NCI-H1417 (cell line): Measurements from ENCODE around the gene STXBP5.

Experiments
- DNase-seq, 3 experiments: peaks; one replicate each; lab custom pipeline; 2025; lab: John Stamatoyannopoulos, UW

Gene STXBP5

GRCh38 chr6:147204060-147204785 is at the start of gene STXBP5:
Gene STXBP5 (plus strand): TSS chr6:147204417. CDS start chr6:147204533, 116 bp downstream.
- peak; percentile 53 to 82 (median 80) for DNase-seq

- peak in 2 of 3 experiments; percentile 73 to 92 for DNase-seq
These were observed 49.8 kb upstream of the STXBP5 start for GRCh38 chr6:147154454-147154853.

GRCh38 chr6:147156218-147156617 is 48.0 kb upstream of the STXBP5 start:
- DNase-seq, result peak in 1 of 3 experiments; percentile 29

DNA sequence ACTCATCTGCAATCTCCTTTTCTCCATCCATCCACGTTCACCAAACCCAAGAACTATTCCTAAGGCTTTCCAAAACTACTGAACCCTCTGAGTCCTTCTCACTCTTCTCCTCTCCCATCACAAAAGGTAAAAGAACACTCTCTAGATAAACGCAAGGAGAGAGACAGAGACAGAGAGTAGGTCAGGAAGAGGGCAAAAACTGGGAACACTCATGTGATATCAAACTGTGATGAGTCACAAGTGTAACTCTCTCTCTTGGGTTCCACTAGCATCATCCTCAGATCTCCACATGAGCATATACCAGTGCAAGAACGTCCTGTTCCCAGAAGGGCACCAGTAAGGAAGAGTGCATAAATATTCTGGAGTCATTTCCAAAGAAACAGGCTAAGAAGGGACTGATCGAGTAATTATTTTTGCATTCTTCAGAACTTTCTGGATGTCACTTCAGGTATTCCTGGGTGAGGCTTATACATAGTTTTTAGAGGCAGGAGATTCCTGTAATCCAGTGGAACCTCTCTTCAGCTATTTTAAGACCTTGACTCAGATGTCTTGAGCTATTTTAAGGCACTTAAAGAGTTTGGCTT is 47.3 kb upstream of the STXBP5 start:
- DNase-seq, result no peak

GRCh38 chr6:147157930-147158329 is 46.3 kb upstream of the STXBP5 start:
- DNase-seq, result no peak

GRCh38 chr6:147158881-147159280 is 45.3 kb upstream of the STXBP5 start:
- no peak for DNase-seq

- DNase-seq, result no peak
These were observed 44.5 kb upstream of the STXBP5 start for GRCh38 chr6:147159536-147160374.

DNA sequence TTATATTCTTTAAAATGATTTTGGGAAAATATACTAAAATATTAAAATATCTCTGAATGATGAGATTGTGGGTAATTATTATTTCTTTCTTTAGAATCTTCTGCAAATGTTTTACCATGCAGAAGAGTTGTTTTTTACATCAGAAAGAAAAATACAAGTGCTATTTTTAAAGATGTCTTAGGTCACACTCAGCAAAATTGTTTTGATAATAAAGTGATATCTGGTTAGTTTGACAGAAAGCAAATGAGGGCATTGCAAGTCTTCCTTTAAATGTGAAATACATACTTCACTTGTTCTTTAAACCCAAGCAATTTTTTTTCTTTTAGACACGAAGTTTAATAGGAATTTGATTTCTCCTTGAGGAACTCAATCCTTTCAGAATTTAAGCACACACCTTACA is 43.6 kb upstream of the STXBP5 start:
- DNase-seq, result no peak

- no peak for DNase-seq
These were observed 42.8 kb upstream of the STXBP5 start for GRCh38 chr6:147161253-147161973.

GRCh38 chr6:147161974-147162495 is 42.2 kb upstream of the STXBP5 start:
- DNase-seq, result peak in 2 of 3 experiments; percentile 34 to 61

DNA sequence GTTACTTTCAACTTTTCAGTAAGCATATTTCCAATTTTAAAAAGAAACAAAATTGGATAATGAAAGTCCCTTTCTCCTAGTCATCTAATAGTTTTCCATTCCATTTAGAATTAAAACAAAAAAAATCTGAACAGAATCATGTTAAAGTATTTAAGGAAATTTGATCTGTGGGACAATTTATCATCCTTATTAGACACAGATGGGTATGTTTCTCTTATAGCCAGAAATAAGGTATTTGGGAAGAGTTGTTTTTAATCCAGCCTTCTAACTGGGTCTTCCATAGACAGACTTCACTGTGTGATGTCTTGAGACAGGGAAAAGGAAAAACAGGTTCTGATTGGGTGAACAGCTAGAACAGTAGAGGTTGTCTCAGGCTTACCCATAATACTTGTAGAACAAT is 39.5 kb upstream of the STXBP5 start:
- DNase-seq, result no peak

DNA sequence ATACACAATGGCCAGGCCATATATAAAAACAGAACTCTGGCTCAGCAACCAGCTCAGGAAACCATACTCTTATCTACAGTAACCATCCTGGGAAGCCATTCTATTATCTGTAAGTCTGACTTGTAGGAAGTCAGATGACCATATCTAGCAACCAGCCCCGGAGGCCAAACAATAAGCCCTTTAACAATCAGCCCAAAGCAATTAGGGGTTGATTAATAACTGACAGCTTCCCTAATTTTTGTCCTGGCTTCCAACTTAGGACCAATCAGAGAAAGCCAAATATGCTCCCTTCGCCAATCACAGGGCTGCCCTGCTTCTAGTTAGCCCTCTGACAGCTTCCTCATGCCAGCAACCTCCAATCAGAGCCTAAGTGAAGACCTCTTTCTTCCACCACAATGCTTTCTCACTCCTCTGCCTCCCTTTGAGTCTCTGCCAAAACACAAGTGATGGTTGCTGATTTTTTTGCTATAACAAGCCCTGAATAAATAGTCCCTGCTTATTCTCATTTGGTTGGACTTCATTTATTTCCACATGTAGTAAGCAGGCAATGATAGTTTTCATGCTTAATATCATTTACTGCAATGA is 37.8 kb upstream of the STXBP5 start:
- DNase-seq, result peak in 2 of 3 experiments; percentile 33 to 75

- DNase-seq, result no peak
These were observed 37.2 kb upstream of the STXBP5 start for GRCh38 chr6:147166992-147167391.

GRCh38 chr6:147167576-147168461 is 36.4 kb upstream of the STXBP5 start:
- DNase-seq, result no peak

DNA sequence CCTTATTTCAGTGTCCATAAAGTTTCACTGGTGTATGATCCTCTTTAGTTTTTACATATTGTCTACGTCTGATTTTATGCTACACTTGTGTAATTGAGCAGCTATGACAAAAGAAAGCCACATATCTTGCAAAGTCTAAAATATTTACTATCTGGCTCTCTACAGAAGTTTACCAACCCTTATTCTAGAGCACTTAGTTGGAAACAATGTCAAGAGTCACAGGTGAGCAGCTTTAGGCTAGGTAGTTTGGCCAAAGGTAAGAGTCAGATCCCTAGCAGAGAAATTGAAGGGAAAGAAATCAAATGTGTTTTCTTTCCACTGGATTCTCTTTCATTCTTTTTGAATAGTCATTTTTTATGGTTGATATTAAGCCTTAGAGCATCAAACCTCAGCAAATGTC is 34.7 kb upstream of the STXBP5 start:
- DNase-seq, result no peak

GRCh38 chr6:147170269-147170668 is 33.9 kb upstream of the STXBP5 start:
- DNase-seq, result no peak

DNA sequence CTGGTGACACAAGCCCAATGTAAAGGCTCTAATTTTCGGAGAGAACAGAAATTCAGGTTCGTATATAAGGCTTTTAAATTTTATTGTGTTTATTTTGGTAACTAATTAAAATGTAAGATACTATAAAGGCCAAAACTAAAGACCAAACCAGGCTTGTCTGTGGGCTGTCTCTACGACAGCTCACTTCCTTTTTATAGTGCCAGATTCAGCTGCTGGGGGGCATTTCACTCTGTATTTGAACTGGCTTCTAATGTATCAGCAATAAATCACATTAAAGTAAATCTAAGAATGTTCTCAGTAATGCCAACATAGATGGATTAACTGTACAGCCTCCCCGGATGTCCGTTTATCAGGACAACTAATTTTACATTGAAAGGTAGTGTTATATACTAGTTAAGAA is 31.1 kb upstream of the STXBP5 start:
- DNase-seq, result no peak

DNA sequence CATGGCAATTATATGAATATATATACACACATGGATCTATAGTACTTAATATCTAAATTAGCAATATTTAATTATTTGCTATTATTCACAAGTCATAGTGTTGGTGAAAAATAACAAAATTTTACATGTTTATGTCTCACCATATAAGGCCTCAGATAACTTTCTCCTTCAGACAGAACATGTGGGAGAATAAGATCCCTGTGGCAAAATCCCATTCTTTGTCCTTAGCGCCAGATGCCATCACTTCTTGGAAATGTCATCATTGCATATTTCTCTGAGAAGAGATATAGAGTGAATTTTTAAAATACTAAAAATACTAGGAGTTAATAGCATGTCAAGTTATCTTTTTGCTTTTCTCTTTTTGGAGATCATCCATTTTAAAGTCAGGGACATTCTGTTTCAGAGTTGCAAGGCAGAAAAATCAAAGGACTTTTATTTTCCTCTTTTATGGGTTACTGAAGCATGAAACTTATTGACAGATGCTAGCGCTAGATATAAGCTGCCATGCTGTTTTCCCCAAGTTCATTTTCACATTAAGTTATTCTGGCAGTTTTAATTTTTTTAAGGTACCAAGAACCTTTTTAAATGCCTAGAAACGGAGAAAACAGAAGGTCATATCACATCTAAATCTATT is 30.4 kb upstream of the STXBP5 start:
- DNase-seq, result no peak

DNA sequence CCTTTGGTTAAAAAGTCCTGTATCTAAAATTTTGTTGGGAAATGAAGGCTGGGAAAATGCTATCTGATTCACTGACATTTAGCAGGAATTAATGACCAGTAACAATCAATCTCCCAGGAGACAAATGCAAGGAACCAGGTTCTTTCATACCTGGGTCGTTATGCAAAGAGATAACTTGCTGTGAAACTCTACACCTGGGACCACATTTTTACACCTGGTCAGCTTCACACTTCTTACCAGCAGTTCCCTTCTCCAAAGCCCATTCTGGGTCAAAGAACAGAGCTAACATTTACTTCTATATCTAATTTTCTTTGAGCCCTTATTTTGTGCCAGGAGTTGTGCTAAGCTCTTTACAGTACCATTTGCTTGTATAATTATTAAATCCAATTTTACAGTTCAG is 27.4 kb upstream of the STXBP5 start:
- peak in 1 of 3 experiments; percentile 13 for DNase-seq

GRCh38 chr6:147177286-147177685 is 26.9 kb upstream of the STXBP5 start:
- no peak for DNase-seq
